HUES6 (cell line): ENCODE results near the gene ATXN10.

Experiments used
- H3K27ac ChIP-seq: 2 replicates; pipeline ENCODE4 v1.7.0; 2013; ENCODE audit warnings: low read depth, mild to moderate bottlenecking, low read length, inconsistent platforms
- H3K27me3 ChIP-seq: 2 replicates; pipeline ENCODE4 v1.6.1; 2013; ENCODE audit warnings: low read length; ENCODE audit not compliant: control insufficient read depth, insufficient read depth
- H3K36me3 ChIP-seq: 2 replicates; pipeline ENCODE4 v1.6.1; 2013; ENCODE audit warnings: low read length; ENCODE audit not compliant: control insufficient read depth, insufficient read depth
- H3K4me1 ChIP-seq: 2 replicates; pipeline ENCODE4 v1.6.1; 2013; ENCODE audit warnings: low read length; ENCODE audit not compliant: control insufficient read depth, insufficient read depth
- H3K4me3 ChIP-seq: 2 replicates; pipeline ENCODE4 v1.5.1; 2013; ENCODE audit warnings: low read depth, low read length
- H3K9ac ChIP-seq: one replicate; pipeline ENCODE4 v1.6.1; 2013; ENCODE audit warnings: mild to moderate bottlenecking, low read length
- H3K9me3 ChIP-seq: 2 replicates; pipeline ENCODE4 v1.6.1; 2013; ENCODE audit warnings: low read depth, low read length; ENCODE audit not compliant: control insufficient read depth, insufficient read depth

The ATXN10 gene

DNA sequence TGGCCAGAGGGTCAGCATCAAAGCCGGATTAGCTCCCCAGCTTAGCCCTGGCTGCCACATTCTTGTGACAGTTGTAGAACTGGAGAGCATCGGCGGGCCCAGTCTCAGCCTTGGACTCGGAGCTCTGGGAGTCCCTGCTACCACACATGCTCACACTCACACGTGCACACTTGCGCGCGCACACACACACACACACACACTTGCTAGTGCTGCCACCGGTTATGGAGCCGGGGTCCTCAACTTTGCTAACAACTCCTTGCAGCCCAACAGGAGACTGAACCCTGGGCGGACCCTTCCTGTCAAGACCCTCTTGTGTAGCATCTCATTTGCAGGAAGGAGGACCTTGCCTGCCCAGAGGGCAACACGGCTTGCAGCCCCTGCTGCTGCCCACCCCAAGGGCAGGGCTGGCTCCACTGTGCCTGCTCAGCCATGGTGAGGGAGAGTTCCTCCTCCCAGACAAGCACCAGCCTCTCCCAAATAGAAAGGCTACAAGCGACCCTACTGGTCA lies 197.8 kb downstream of the ATXN10 start:
- Histone ChIP-seq H3K27me3 (peaks cover 68% of the 10 kb centered on the region), H3K36me3 (no peaks in the 10 kb centered on the region), H3K4me1 (peaks cover 6% of the 10 kb centered on the region; the same call in 1 of the 2 replicates), H3K4me3 (no peak overlapping the region), H3K9ac (no peak overlapping the region), H3K9me3 (peaks cover 4% of the 10 kb centered on the region; the same call in 1 of the 2 replicates), H3K27ac (no peak overlapping the region)

DNA sequence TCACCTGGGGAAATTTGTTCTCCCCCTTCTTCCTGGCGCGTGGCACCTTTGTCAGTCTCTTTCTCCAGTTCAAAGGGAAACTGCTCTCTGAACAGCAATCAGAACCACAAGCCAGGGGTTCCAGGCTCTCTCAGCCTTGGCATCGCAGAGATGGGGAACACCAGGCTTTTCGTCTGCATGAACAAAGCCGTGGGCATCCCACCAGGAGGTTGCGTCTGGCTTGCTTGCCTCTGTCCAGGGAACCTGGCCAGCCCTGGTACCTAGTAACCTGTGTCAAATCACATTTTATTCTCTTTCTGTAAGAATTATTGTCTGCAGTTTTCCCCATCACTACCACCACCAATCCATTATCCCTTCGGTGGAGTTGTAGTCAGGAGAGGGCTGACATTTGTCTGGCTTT lies 198.4 kb downstream of the ATXN10 start:
- H3K4me3 ChIP-seq: no peak overlapping the region
- no peak overlapping the region for H3K9ac ChIP-seq
- peaks cover 6% of the 10 kb centered on the region; the same call in 1 of the 2 replicates for H3K4me1 ChIP-seq
- peaks cover 4% of the 10 kb centered on the region; the same call in 1 of the 2 replicates for H3K9me3 ChIP-seq
- peaks cover 62% of the 10 kb centered on the region for H3K27me3 ChIP-seq
- H3K27ac ChIP-seq: no peak overlapping the region
- no peaks in the 10 kb centered on the region for H3K36me3 ChIP-seq

DNA sequence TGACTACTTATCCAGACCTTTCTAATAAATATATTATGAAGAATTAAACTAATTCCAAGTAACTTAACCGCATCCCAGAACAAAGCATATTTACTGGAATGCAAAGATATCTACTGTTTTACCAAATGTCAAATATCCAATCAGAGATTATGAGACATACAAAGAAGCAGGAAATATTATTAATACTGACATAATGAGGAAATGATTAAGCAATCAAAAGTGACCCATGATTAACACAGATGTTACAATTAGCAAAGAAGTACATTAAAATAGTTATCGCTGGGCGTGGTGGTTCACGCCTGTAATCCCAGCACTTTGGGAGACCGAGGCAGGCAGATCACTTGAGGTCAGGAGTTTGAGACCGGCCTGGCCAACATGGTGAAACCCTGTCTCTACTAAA lies 200.1 kb downstream of the ATXN10 start:
- H3K9ac ChIP-seq: no peak overlapping the region
- no peak overlapping the region for H3K4me3 ChIP-seq
- no peaks in the 10 kb centered on the region for H3K36me3 ChIP-seq
- peaks cover 6% of the 10 kb centered on the region; the same call in 1 of the 2 replicates for H3K4me1 ChIP-seq
- peaks cover 4% of the 10 kb centered on the region; the same call in 1 of the 2 replicates for H3K9me3 ChIP-seq
- no peak overlapping the region for H3K27ac ChIP-seq
- peaks cover 49% of the 10 kb centered on the region for H3K27me3 ChIP-seq

DNA sequence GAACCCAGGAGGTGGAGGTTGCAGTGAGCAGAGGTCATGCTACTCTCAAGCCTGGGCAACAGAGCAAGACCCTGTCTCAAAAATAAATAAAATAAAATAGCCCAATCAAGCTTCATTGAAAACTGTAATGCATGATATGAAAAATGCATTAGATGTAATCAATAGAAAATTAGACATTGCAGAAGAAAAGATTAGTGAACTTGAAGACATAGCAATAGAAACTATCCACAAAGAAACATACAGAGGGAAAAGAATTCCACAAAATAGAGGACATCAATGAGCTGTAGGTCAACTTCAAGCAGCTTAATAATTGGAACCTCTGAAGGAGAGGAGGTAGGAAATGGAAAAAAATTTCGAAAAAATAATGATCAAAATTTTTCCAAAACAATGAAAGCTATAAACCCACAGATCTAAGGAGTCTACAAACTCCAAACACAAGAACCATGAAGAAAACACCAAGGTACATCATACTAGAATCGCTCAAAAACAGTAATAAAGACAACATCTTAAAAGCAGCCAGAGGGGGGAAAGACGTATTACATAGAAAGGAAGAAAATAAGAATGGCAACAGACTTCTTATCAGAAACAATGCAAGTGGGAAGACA lies 201.1 kb downstream of the ATXN10 start:
- Histone ChIP-seq H3K36me3 (no peaks in the 10 kb centered on the region), H3K9ac (no peak overlapping the region), H3K4me1 (peaks cover 6% of the 10 kb centered on the region; the same call in 1 of the 2 replicates), H3K27ac (no peak overlapping the region), H3K9me3 (peaks cover 4% of the 10 kb centered on the region; the same call in 1 of the 2 replicates), H3K27me3 (peaks cover 46% of the 10 kb centered on the region), H3K4me3 (no peak overlapping the region)

DNA sequence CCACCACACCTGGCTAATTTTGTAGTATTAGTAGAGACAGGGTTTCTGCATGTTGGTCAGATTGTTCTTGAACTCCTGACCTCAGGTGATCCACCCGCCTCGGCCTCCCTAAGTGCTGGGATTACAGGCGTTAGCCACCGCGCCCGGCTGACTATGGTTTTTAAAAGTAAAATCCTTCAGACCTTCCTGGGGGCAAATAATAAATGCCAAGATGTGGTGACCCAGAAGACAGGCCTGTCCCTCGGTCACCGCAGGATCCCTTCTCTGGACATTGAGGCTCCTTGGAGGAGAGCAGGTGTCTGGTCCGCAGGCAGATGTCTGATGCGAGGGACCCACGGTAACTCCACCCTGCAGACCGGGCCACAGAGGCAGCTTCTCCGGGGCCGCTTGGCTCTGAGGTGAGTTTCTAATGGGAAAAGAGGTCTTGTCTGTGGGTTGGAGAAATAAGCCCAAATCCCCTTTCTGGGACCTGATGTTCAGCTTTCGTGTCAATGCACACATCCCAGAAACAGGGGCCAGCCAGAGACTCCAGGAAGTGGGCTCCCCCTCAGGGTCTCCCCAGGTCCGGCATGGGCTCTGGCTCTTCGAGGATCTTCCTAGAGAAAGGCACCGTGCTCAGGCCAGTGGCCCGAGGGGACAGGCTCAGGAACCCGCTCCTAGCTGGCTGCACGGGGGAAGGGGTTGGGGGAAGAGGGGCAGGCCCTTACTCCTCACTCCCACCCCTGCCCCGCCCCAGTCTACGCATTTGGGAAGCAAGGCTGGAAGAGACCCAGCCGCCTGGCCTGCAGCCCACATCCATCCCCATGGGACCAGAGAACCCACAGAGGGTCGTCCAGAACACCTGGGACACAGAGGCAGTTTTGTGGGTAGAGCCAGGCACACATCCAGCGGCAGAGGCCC lies 204.8 kb downstream of the ATXN10 start:
- Histone ChIP-seq H3K9me3 (peaks cover 4% of the 10 kb centered on the region; the same call in 1 of the 2 replicates), H3K27ac (no peak overlapping the region), H3K4me3 (no peak overlapping the region), H3K4me1 (peaks cover 23% of the 10 kb centered on the region; the same call in 1 of the 2 replicates), H3K36me3 (no peaks in the 10 kb centered on the region), H3K27me3 (peaks cover 50% of the 10 kb centered on the region; the same call in 1 of the 2 replicates), H3K9ac (no peak overlapping the region)

DNA sequence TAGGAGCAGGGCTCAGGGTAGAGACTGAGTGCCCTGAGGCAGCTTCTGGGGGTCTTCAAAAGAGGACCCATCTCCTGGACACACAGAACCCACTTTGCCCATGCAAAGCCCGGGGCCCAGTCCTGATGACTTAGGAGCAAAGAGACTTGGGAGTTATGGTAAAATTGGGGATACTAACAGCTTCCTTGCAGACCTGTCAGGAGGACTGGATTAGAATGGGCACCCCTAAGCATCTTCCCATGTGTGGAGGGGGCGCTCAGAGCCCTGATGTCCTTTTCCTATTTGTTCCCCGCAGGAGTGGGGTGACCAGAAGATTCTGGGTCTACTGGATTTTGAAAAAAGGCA lies 205.4 kb downstream of the ATXN10 start:
- Histone ChIP-seq H3K9ac (no peak overlapping the region), H3K27me3 (peaks cover 56% of the 10 kb centered on the region; the same call in 1 of the 2 replicates), H3K27ac (no peak overlapping the region)

DNA sequence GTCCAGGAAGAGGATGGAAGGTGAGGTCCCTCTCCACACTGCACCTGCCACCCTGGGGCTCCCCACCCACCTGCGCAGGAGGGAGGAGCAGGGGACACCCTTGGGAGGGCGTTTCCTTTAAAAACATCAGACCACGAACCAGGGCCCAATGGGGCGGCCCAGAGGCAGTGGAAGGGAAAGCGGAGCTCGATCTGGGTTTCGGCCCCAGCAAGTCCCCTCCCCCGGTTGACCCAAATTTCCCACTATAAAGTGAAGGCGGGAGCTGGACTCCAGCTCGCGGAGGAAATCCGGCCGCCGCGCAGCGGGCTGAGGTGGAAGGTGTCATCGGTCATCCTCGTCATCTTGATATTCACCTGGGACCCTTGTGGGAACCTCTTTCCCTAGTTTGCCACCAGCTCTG lies 206.0 kb downstream of the ATXN10 start:
- no peak overlapping the region for H3K9ac ChIP-seq
- peaks cover 23% of the 10 kb centered on the region; the same call in 1 of the 2 replicates for H3K4me1 ChIP-seq
- H3K36me3 ChIP-seq: no peaks in the 10 kb centered on the region
- H3K27ac ChIP-seq: no peak overlapping the region
- peaks cover 4% of the 10 kb centered on the region; the same call in 1 of the 2 replicates for H3K9me3 ChIP-seq
- no peak overlapping the region for H3K4me3 ChIP-seq
- H3K27me3 ChIP-seq: peaks cover 62% of the 10 kb centered on the region; the same call in 1 of the 2 replicates

More for the DNA sequence above, 205.4 kb downstream of the ATXN10 start:
- Histone ChIP-seq H3K36me3 (no peaks in the 10 kb centered on the region), H3K9me3 (peaks cover 4% of the 10 kb centered on the region; the same call in 1 of the 2 replicates), H3K4me1 (peaks cover 23% of the 10 kb centered on the region; the same call in 1 of the 2 replicates), H3K4me3 (no peak overlapping the region)

DNA sequence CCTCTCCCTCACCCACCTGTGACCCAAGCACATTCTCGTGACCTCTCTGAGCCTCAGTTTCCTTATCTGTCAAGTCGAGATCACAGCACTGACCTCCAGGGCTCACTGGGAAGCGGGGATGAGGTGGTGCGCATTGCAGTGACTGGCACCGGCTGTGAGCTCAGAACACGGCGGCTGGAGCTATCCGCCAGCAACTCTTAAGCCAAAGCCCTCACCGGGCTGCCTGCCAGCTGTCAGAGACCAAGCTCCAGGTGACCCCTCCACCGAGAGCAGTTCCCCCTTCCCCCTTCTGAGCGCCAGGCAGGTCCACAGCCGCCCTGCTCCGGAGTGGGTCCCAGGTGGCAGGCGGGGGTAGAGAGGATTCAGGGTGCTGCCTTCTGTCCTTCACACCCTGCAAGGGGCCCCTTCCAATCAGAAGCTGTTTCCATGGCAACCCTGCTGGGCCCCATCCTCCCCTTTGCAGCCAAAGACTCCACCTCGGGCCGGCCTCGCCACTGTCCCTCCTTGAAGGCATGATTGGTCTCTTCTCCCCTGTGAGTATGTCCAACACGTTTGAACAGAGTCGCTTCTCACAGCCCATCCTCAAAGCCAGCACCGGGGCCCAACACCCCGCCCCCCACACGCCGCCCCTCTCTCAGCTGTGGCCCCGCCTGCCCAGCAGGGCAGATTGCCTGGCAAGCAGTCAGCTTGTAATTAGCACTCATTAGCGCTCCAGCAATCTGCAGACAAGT lies 206.6 kb downstream of the ATXN10 start:
- H3K9ac ChIP-seq: no peak overlapping the region
- no peak overlapping the region for H3K4me3 ChIP-seq
- H3K27me3 ChIP-seq: peaks cover 65% of the 10 kb centered on the region; the same call in 1 of the 2 replicates
- peaks cover 4% of the 10 kb centered on the region; the same call in 1 of the 2 replicates for H3K9me3 ChIP-seq
- H3K27ac ChIP-seq: no peak overlapping the region
- H3K4me1 ChIP-seq: peaks cover 23% of the 10 kb centered on the region; the same call in 1 of the 2 replicates
- no peaks in the 10 kb centered on the region for H3K36me3 ChIP-seq

DNA sequence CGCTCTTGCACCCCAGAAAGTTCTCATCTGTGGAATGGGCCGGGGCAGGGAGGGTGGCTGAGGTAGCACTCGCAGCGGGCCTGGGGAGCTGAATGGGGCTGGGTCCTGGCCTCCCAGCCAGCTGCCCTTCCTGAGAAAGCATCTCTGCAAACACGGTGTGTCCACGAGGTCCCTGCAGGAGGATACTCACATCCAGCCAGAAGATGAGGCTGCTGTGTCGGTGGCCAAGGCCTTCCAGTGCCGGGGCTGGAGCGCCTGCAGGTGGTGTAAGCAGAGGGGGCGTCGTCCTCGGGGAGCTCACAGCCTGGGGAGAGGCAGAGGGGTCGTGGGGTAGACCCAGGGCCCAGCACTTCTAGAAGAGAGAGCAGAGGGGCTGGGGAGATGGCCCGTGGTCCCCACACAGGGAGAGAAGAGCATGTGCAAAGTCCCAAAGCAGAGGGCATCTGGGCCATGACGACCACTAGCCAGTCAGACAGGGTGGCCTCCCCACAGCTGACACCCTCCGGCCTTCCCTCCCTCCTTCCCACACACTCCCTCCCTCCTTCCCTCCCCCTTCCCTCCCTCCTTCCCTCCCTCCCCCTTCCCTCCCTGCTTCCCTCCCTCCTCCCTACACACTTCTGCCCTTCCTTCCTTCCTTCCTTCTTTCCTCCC lies 207.4 kb downstream of the ATXN10 start:
- Histone ChIP-seq H3K9me3 (no peaks in the 10 kb centered on the region), H3K27ac (no peak overlapping the region), H3K4me3 (no peak overlapping the region), H3K27me3 (peaks cover 62% of the 10 kb centered on the region; the same call in 1 of the 2 replicates), H3K9ac (no peak overlapping the region), H3K36me3 (no peaks in the 10 kb centered on the region), H3K4me1 (peaks cover 23% of the 10 kb centered on the region; the same call in 1 of the 2 replicates)

DNA sequence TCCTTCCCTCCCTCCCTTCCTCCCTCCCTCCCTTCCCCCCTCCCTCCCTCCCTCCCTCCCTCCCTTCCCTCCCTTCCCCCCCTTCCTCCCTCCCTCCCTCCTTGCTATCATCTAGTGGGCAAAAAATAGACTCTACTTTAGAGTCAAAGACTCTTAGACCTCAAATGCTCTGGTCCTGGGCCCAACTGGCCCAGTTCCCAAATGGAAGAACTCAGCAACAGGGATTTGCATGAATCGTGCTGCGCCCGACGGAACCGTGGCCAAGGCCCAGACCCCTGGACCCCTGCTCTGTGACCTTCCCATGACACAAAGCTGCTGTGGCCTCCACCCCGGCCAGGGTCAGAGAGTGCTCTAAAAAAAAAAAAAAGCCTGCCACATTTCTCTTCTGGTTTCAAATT lies 207.9 kb downstream of the ATXN10 start:
- H3K4me3 ChIP-seq: no peak overlapping the region
- H3K9ac ChIP-seq: no peak overlapping the region
- H3K9me3 ChIP-seq: no peaks in the 10 kb centered on the region
- H3K27me3 ChIP-seq: peaks cover 61% of the 10 kb centered on the region; the same call in 1 of the 2 replicates
- H3K4me1 ChIP-seq: peaks cover 23% of the 10 kb centered on the region; the same call in 1 of the 2 replicates
- no peak overlapping the region for H3K27ac ChIP-seq
- no peaks in the 10 kb centered on the region for H3K36me3 ChIP-seq
